Activated CD4-positive, alpha-beta T cell treated with anti-CD3 and anti-CD28 coated beads, Interleukin-2, amount 10 ng/mL, durations not matched to agents 24 days and 14 days (primary cell): ENCODE measurements around the gene GXYLT2. TPM values are rescaled to one million over a fixed set of nuclear protein-coding genes. Genes with fewer than 3 reads are reported as not detected.
"Not testable (repeated sequence)": the region's sequence is repeated elsewhere in the genome, so short reads cannot be mapped to it uniquely, and the experiment has no call there.

Source experiments
- DNase-seq: peaks from one replicate; pipeline ENCODE4 v3.0.0; 2022
- H3K27ac Mint-ChIP-seq: one replicate; pipeline ENCODE4 v1.8.0; 2022; ENCODE audit warnings: mild to moderate bottlenecking, mixed read lengths
- H3K27me3 Mint-ChIP-seq: one replicate; pipeline ENCODE4 v1.8.0; 2022; ENCODE audit warnings: mixed read lengths
- H3K36me3 Mint-ChIP-seq: one replicate; pipeline ENCODE4 v1.8.0; 2022; ENCODE audit warnings: low read depth, mild to moderate bottlenecking, mixed read lengths
- H3K4me1 Mint-ChIP-seq: one replicate; pipeline ENCODE4 v1.8.0; 2021; ENCODE audit warnings: mixed read lengths
- H3K4me3 Mint-ChIP-seq: one replicate; pipeline ENCODE4 v1.8.0; 2022; ENCODE audit warnings: mild to moderate bottlenecking, moderate library complexity, mixed read lengths
- H3K9me3 Mint-ChIP-seq: one replicate; pipeline ENCODE4 v1.8.0; 2021; ENCODE audit warnings: mixed read lengths
- intact Hi-C: fragments of 100-400 bp; cut with micrococcal nuclease; formaldehyde crosslinking; loops from one replicate; pipeline ENCODE4 v1.15.1; 2023
- total RNA-seq: library from RNA; stranded (reverse); gene quantifications from 2 replicates; pipeline ENCODE4 v1.2.3, GENCODE V29; 2022

Gene GXYLT2
- total RNA-seq, 1 donor from 2014 or later = not detected

GRCh38 chr3:72982609-72983366 is 94.9 kb downstream of the GXYLT2 start:
- H3K36me3 Mint-ChIP-seq = peaks cover 1% of the 10 kb centered on the region
- no peak for DNase-seq
- intact Hi-C loops = no loop called here
- peaks cover 7% of the 10 kb centered on the region for H3K4me1 Mint-ChIP-seq
- H3K27ac Mint-ChIP-seq = no peak overlapping the region
- H3K4me3 Mint-ChIP-seq = no peak overlapping the region
- H3K27me3 Mint-ChIP-seq = peaks cover 13% of the 10 kb centered on the region
- peaks cover 3% of the 10 kb centered on the region for H3K9me3 Mint-ChIP-seq

- DNase-seq = no peak
- H3K27me3 Mint-ChIP-seq = peaks cover 9% of the 10 kb centered on the region
- H3K4me3 Mint-ChIP-seq = no peak overlapping the region
- peaks cover 3% of the 10 kb centered on the region for H3K9me3 Mint-ChIP-seq
- intact Hi-C loops = no loop called here
- no peak overlapping the region for H3K27ac Mint-ChIP-seq
- peaks cover 1% of the 10 kb centered on the region for H3K36me3 Mint-ChIP-seq
- H3K4me1 Mint-ChIP-seq = peaks cover 7% of the 10 kb centered on the region
These were observed 97.7 kb downstream of the GXYLT2 start for GRCh38 chr3:72985576-72985975.

GRCh38 chr3:72990701-72991395 is 103.0 kb downstream of the GXYLT2 start:
- Mint-ChIP-seq H3K27ac (no peak overlapping the region), H3K4me1 (peaks cover 8% of the 10 kb centered on the region), H3K27me3 (peaks cover 2% of the 10 kb centered on the region), H3K4me3 (no peak overlapping the region), H3K36me3 (peaks cover 1% of the 10 kb centered on the region), H3K9me3 (peaks cover 3% of the 10 kb centered on the region)
- no peak for DNase-seq
- intact Hi-C loops = loop anchor here (10.0 kb wide), 1 partner anchor 1266 kb away; the partner anchor contains the start of gene EIF4E3

- H3K27ac Mint-ChIP-seq = no peak overlapping the region
- no peaks in the 10 kb centered on the region for H3K9me3 Mint-ChIP-seq
- H3K36me3 Mint-ChIP-seq = no peaks in the 10 kb centered on the region
- intact Hi-C loops = loop anchor here (10.0 kb wide), 1 partner anchor 1267 kb away; the partner anchor contains the start of gene EIF4E3
- peaks cover 2% of the 10 kb centered on the region for H3K27me3 Mint-ChIP-seq
- DNase-seq = no peak
- no peak overlapping the region for H3K4me3 Mint-ChIP-seq
- H3K4me1 Mint-ChIP-seq = peaks cover 11% of the 10 kb centered on the region
These were observed 103.7 kb downstream of the GXYLT2 start for GRCh38 chr3:72991522-72991921.

GRCh38 chr3:72993391-72993790 is 105.5 kb downstream of the GXYLT2 start:
- Mint-ChIP-seq H3K4me1 (peaks cover 19% of the 10 kb centered on the region), H3K9me3 (no peaks in the 10 kb centered on the region), H3K27ac (no peak overlapping the region), H3K4me3 (no peak overlapping the region), H3K27me3 (no peaks in the 10 kb centered on the region), H3K36me3 (peaks cover 6% of the 10 kb centered on the region)
- no peak for DNase-seq
- intact Hi-C loops = loop anchor here (10.0 kb wide), 1 partner anchor 1269 kb away; the partner anchor contains the start of gene EIF4E3

GRCh38 chr3:72995337-72995736 is 107.5 kb downstream of the GXYLT2 start:
- no peaks in the 10 kb centered on the region for H3K27me3 Mint-ChIP-seq
- H3K9me3 Mint-ChIP-seq = no peaks in the 10 kb centered on the region
- H3K4me1 Mint-ChIP-seq = peaks cover 31% of the 10 kb centered on the region
- no peak for DNase-seq
- H3K36me3 Mint-ChIP-seq = peaks cover 22% of the 10 kb centered on the region
- intact Hi-C loops = loop anchor here (10.0 kb wide), 1 partner anchor 1271 kb away; the partner anchor contains the start of gene EIF4E3
- peak overlapping the region; percentile 42 for H3K4me3 Mint-ChIP-seq
- peak overlapping the region; percentile 54 for H3K27ac Mint-ChIP-seq

- peaks cover 30% of the 10 kb centered on the region for H3K36me3 Mint-ChIP-seq
- H3K4me1 Mint-ChIP-seq = peaks cover 34% of the 10 kb centered on the region
- peak overlapping the region; percentile 89 for H3K27ac Mint-ChIP-seq
- no peak for DNase-seq
- H3K9me3 Mint-ChIP-seq = no peaks in the 10 kb centered on the region
- H3K27me3 Mint-ChIP-seq = no peaks in the 10 kb centered on the region
- H3K4me3 Mint-ChIP-seq = peak overlapping the region; percentile 89
- intact Hi-C loops = loop anchor here (1.0 to 10.0 kb wide), 3 partner anchors 30 to 1271 kb away; partner anchors contain the start of genes EIF4E3 and SHQ1
These were observed 108.3 kb downstream of the GXYLT2 start for GRCh38 chr3:72996121-72996472.

- intact Hi-C loops = loop anchor here (1.0 to 10.0 kb wide), 6 partner anchors 19 to 1272 kb away; partner anchors contain the start of genes EIF4E3 and SHQ1
- peaks cover 36% of the 10 kb centered on the region for H3K36me3 Mint-ChIP-seq
- no peaks in the 10 kb centered on the region for H3K27me3 Mint-ChIP-seq
- DNase-seq = peak; percentile 98
- no peaks in the 10 kb centered on the region for H3K9me3 Mint-ChIP-seq
- peak within 1 kb of the TSS; percentile 89 for H3K4me3 Mint-ChIP-seq
- peak within 1 kb of the TSS; percentile 89 for H3K27ac Mint-ChIP-seq
- H3K4me1 Mint-ChIP-seq = peaks cover 35% of the 10 kb centered on the region
These were observed 108.9 kb downstream of the GXYLT2 start, which contains the start of gene PPP4R2 for GRCh38 chr3:72996473-72997333. Gene PPP4R2 (plus strand): TSS chr3:72996811. CDS start chr3:72997038, 227 bp downstream.

GRCh38 chr3:72997421-72997961 is 109.6 kb downstream of the GXYLT2 start:
- H3K36me3 Mint-ChIP-seq = peaks cover 43% of the 10 kb centered on the region
- no peaks in the 10 kb centered on the region for H3K9me3 Mint-ChIP-seq
- H3K27me3 Mint-ChIP-seq = no peaks in the 10 kb centered on the region
- intact Hi-C loops = loop anchor here (1.0 to 10.0 kb wide), 5 partner anchors 20 to 1273 kb away; partner anchors contain the start of genes EIF4E3 and SHQ1
- H3K4me1 Mint-ChIP-seq = peaks cover 39% of the 10 kb centered on the region
- H3K27ac Mint-ChIP-seq = peak overlapping the region; percentile 89
- peak; percentile 81 for DNase-seq
- H3K4me3 Mint-ChIP-seq = peak overlapping the region; percentile 89

GRCh38 chr3:72998466-72998865 is 110.6 kb downstream of the GXYLT2 start:
- H3K4me1 Mint-ChIP-seq = peaks cover 44% of the 10 kb centered on the region
- DNase-seq = no peak
- H3K27ac Mint-ChIP-seq = peak overlapping the region; percentile 35
- H3K9me3 Mint-ChIP-seq = no peaks in the 10 kb centered on the region
- H3K27me3 Mint-ChIP-seq = no peaks in the 10 kb centered on the region
- peak overlapping the region; percentile 78 for H3K4me3 Mint-ChIP-seq
- H3K36me3 Mint-ChIP-seq = peaks cover 48% of the 10 kb centered on the region
- intact Hi-C loops = loop anchor here (10.0 kb wide), 1 partner anchor 1274 kb away; the partner anchor contains the start of gene EIF4E3

- Mint-ChIP-seq H3K36me3 (peaks cover 62% of the 10 kb centered on the region), H3K9me3 (no peaks in the 10 kb centered on the region), H3K27me3 (no peaks in the 10 kb centered on the region), H3K4me3 (peak overlapping the region; percentile 78), H3K4me1 (peaks cover 55% of the 10 kb centered on the region), H3K27ac (peak overlapping the region; percentile 82)
- peak; percentile 69 for DNase-seq
- intact Hi-C loops = loop anchor here (1.0 to 10.0 kb wide), 2 partner anchors 29 to 1275 kb away; partner anchors contain the start of gene EIF4E3
These were observed 112.1 kb downstream of the GXYLT2 start for GRCh38 chr3:72999951-73000350.

GRCh38 chr3:73003050-73003449 is 115.2 kb downstream of the GXYLT2 start:
- intact Hi-C loops, H3K4me3 Mint-ChIP-seq, DNase-seq, H3K9me3 Mint-ChIP-seq, H3K27me3 Mint-ChIP-seq: not testable (repeated sequence)
- Mint-ChIP-seq H3K4me1 (peaks cover 54% of the 10 kb centered on the region), H3K27ac (peak overlapping the region; percentile 66), H3K36me3 (peaks cover 81% of the 10 kb centered on the region)

- DNase-seq = no peak
- peaks cover 80% of the 10 kb centered on the region for H3K36me3 Mint-ChIP-seq
- peaks cover 57% of the 10 kb centered on the region for H3K4me1 Mint-ChIP-seq
- intact Hi-C loops = no loop called here
- H3K9me3 Mint-ChIP-seq = no peaks in the 10 kb centered on the region
- peak overlapping the region; percentile 38 for H3K27ac Mint-ChIP-seq
- H3K4me3 Mint-ChIP-seq = no peak overlapping the region
- H3K27me3 Mint-ChIP-seq = no peaks in the 10 kb centered on the region
These were observed 116.5 kb downstream of the GXYLT2 start for GRCh38 chr3:73004316-73004715.
